HG03196 (cell line): Measurements from ENCODE around the gene ARHGEF40.

Experiments used
- ATAC-seq: cut with Tn5 transposase; IDR thresholded peaks from one replicate; pipeline ENCODE4 v1.9.1; 2021; ENCODE audit not compliant: unreplicated experiment

Gene ARHGEF40

GRCh38 chr14:21058903-21059302 lies 11.2 kb upstream of the ARHGEF40 start:
- no peak for ATAC-seq

- ATAC-seq, result no peak
These were observed 10.1 kb upstream of the ARHGEF40 start for GRCh38 chr14:21059842-21060613.

DNA sequence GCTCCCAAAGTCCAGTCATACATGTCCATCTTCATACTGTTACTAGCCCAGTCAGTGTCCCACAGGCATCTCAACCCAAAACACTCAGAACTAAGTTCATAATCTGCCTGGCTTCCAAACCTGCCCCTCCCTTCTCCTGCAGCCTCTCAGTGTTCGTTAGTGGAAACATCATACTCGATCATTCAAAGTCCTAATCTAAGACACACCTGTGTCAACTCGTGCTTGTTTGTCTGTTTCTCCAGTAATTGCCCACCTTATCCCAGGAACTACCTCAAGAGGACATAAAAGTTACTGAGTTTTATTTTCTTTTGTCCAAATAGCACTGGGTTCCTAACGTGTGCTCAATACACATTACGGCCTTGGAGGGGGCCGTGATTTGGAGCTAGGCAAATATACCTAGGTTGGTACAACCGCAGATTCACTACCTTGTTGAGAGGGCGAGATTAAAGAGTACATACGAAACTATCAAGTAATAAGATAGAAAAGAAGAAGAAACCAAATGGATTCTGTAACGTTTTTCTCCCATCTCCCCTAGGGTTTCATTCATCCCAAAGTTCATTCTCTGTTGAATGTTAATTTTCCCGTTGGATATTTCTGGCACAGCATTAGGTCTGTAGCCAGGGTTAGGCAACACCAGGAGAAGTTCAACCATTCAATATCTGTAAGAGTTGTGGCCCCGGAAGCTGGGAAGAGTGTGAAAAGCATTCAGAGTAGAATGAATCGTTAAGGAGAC lies 9.3 kb upstream of the ARHGEF40 start:
- no peak for ATAC-seq

DNA sequence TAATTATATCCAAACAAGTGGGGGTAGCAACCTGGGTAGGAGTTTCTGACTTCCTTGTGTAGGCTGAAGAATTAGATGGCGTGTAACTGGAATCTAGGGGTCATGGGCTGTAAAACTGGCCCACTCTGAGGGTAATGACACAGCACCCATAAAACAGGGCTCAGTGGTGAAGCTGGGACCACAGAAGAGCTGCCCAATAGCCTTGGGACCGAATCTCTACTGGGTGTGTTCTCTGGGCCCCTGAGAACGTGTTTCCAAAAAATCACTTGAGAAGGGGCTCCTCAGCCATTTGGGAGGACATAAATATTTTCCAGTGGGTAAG lies 8.8 kb upstream of the ARHGEF40 start:
- no peak for ATAC-seq

GRCh38 chr14:21063479-21063878 lies 6.6 kb upstream of the ARHGEF40 start:
- no peak for ATAC-seq

DNA sequence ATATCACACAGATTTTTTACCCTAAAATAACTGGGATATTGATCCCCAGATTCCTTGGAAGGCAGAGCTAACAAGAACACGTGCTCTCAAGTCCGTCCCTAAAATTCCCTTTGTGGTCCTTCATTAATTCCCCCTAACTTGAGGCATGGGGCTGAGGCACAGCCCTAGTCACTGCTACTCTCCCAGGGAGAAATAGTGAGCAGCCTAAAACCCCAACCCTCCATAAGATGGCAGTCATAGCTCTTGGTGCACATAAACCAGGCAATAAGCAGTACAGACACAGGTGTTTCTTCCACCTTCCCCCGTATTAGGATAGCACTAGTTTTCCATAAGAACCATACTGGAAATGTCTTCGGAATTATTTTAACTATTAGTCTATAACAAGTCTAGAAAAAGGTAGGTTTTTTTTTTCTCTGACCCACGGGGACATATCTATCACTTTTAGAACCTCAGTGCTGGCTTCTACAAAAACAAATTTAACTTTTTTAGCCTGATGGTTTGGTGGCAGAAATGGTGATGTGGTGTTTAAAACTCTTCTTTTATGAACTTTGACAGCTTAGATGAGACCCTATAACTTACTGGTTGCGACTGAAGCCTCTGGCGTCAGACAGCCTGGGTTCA lies 3.1 kb upstream of the ARHGEF40 start:
- ATAC-seq, result no peak

GRCh38 chr14:21068521-21069387 lies 1.4 kb upstream of the ARHGEF40 start:
- ATAC-seq, result no peak

DNA sequence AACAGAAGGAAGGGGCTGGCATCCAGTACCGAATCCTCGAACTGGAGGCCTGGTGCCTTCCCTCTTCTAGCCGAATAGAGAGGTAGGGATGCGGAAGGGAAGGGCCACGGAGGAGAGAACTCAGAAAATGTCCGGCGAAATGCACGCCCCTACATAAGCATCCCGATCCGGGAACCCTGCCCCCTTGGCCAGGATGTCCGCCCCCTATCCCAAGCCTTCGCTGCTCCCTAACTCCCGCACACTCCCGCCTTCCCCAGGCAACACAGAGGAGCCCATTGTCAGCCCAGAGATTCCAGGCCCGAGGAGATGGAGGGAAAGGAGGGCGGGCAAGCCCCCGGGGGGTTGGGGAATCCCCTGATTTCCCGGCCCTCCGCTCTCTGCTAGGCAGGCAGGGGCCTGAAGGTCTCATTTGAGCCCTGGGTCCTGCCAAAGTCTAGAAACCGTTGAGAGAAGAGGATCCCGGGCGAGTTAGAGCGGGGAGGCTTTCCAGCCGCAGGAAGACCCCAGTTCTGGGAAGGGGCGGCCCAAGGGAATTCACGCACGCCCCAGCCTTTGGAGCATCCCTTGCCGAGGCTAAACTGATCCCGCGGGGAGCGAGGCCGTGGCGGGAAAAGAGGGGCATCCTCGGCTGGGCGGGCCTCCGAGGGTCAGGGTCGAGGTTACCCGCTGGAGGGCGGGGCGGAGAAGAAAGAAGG lies 569 bp upstream of the ARHGEF40 start:
- ATAC-seq, result no peak

DNA sequence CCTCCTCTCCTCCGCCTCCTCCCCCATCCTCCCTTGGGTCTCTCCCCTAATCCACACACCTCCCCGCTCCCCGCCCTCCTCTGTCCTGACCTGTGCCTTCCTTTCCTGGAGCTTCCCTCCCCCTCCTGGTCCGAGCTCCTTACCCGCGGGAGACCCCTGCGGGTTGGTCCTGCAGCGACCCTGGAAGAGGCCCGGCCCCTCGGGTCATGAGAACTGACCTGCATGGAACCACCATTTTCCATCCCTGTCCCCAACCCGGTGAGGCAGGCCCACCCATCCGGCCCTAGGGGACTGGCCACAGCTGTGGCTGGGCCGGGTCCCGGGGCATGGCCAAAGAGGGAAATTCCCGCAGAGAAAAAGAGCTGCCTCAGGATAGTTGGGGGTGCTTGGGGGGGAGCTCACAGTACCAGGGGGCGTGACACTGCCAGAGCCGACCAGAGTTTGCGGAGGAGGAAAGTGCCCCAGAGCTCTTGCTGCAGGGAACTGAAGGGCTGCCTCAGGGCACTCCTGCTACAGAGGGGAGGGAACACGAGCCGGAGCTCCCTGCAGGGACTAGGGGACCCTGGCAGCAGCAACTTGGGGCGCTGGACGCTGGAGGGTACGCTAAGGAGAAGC lies 613 bp downstream of the ARHGEF40 start:
- peak; percentile 5 for ATAC-seq

- ATAC-seq, result peak; percentile 64
These were observed 1.3 kb downstream of the ARHGEF40 start for GRCh38 chr14:21071225-21072030.

DNA sequence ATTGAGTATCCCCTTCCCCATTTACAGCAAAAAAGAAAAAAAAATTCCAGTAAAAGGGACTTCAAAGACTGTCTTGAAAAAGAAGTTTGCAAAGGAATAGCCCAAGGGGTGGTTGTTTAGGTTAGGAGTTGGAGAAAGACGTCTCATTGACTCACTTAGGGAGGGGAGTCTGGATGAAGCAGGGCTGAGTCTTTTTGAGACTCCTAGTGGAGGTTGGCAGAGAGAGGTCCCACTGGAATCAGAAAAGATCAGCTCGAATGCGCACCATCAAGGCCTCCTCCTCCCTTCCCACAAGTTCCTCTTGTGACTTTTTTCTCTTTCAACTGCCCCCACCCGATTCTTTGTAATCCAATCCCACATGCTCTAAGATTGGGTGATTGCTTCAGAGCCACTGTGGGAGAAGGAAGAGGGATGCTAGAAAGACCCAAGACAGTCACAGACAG lies 1.9 kb downstream of the ARHGEF40 start:
- ATAC-seq, result no peak

DNA sequence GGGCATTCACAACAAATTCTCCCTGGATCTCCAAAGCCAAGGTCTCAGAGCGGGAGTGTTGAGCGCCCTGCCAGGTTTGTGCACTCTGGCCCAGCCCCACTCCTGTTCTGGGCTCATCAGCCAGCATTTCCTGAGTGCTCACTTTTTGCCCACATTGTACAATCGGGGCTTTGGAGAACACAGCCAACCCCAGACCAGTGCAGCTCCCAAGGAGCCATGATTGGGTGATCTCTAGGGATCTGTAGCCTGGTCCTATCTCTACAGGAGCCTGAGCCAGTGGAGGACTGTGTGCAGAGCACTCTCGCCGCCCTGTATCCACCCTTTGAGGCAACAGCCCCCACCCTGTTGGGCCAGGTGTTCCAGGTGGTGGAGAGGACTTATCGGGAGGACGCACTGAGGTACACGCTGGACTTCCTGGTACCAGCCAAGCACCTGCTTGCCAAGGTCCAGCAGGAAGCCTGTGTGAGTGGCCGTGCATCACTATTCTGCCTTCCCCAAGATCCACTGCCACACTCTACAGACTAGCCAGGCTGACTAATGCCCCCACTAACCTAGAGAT lies 2.8 kb downstream of the ARHGEF40 start:
- ATAC-seq, result no peak

DNA sequence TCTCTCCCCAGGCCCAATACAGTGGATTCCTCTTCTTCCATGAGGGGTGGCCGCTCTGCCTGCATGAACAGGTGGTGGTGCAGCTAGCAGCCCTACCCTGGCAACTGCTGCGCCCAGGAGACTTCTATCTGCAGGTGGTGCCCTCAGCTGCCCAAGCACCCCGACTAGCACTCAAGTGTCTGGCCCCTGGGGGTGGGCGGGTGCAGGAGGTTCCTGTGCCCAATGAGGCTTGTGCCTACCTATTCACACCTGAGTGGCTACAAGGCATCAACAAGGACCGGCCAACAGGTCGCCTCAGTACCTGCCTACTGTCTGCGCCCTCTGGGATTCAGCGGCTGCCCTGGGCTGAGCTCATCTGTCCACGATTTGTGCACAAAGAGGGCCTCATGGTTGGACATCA lies 3.8 kb downstream of the ARHGEF40 start:
- ATAC-seq, result no peak

- ATAC-seq, result no peak
These were observed 4.5 kb downstream of the ARHGEF40 start for GRCh38 chr14:21074398-21075272.

- ATAC-seq, result no peak
These were observed 5.8 kb downstream of the ARHGEF40 start for GRCh38 chr14:21075719-21076437.

GRCh38 chr14:21077672-21078071 lies 7.6 kb downstream of the ARHGEF40 start:
- no peak for ATAC-seq

DNA sequence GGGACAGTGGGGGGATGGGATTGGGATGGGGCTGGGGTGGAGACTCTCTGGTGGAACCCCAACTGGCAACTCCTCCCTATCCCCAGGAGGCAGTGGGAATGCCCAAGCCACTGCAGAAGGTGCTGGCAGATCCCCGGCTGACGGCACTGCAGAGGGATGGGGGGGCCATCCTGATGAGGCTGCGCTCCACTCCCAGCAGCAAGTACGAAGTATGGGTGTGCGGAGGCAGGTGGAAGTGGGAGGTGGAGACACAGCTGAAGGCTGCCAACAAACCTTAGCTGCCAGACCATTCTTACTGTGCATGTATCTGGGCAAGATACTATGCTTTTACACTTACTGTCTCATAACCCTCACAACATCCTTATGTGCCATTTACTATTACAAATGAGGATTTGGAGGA lies 8.2 kb downstream of the ARHGEF40 start:
- no peak for ATAC-seq
